Measurements from ENCODE around the gene DBF4B.

Gene DBF4B

GRCh38 chr17:44795928-44796327, 87.5 kb downstream of the DBF4B start:
- Histone ChIP-seq H3K27ac (ENCODE audit: low read depth, low read length) (no peak overlapping the region), H3K4me1 (ENCODE audit: control insufficient read depth, low read length) (no peaks in the 10 kb centered on the region), H3K36me3 (ENCODE audit: control insufficient read depth, low read length) (peaks cover 23% of the 10 kb centered on the region)

DNA sequence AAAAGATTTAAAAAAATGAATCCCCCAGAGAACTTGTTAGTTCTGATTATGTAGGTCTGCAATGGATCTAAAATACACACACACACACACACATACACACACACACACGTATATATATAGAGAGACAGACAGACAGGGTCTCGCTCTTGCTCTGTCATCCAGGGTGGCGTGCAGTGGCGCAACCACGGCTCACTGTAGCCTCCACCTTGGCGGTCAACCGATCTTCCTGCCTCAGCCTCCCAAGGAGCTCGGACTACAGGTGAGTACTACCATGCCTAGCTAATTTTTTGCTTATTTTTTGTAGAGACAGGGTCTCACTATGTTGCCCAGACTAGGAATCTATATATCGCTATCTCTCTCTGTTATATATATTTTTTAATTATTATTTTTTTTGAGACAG, 88.3 kb downstream of the DBF4B start:
- Histone ChIP-seq H3K4me2 (ENCODE audit: low read length) (no peak overlapping the region), H3K79me2 (ENCODE audit: control insufficient read depth, low read length) (no peaks in the 10 kb centered on the region), H3K4me3 (ENCODE audit: low read length) (no peak overlapping the region), H3K9me3 (ENCODE audit: control insufficient read depth, insufficient read depth, low read length) (no peaks in the 10 kb centered on the region), H3K27ac (ENCODE audit: low read depth, low read length) (no peak overlapping the region), H3K4me1 (ENCODE audit: control insufficient read depth, low read length) (no peaks in the 10 kb centered on the region), H3K9me2 (replicated peaks; ENCODE audit: control insufficient read depth, low read length) (no peaks in the 10 kb centered on the region), H3K36me3 (ENCODE audit: control insufficient read depth, low read length) (peaks cover 31% of the 10 kb centered on the region), H3F3A (ENCODE audit: control insufficient read depth, insufficient read depth) (0 out of 2 replicates have a peak, but pooled peaks cover 5% of the 10 kb centered on the region), H4K20me1 (ENCODE audit: control insufficient read depth, insufficient read depth, low read depth, low read length) (0 out of 2 replicates have a peak, but pooled peaks cover 4% of the 10 kb centered on the region), H3K27me3 (ENCODE audit: control insufficient read depth, low read length) (no peaks in the 10 kb centered on the region)
- TF ChIP-seq, protein P1, sequence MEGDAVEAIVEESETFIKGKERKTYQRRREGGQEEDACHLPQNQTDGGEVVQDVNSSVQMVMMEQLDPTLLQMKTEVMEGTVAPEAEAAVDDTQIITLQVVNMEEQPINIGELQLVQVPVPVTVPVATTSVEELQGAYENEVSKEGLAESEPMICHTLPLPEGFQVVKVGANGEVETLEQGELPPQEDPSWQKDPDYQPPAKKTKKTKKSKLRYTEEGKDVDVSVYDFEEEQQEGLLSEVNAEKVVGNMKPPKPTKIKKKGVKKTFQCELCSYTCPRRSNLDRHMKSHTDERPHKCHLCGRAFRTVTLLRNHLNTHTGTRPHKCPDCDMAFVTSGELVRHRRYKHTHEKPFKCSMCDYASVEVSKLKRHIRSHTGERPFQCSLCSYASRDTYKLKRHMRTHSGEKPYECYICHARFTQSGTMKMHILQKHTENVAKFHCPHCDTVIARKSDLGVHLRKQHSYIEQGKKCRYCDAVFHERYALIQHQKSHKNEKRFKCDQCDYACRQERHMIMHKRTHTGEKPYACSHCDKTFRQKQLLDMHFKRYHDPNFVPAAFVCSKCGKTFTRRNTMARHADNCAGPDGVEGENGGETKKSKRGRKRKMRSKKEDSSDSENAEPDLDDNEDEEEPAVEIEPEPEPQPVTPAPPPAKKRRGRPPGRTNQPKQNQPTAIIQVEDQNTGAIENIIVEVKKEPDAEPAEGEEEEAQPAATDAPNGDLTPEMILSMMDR (IDR thresholded peaks at IDR 0.05; ENCODE audit: low read depth, low read length, poor library complexity, severe bottlenecking) = no peak
- no peak for TF ChIP-seq EZH2phosphoT487 (IDR thresholded peaks at IDR 0.05; ENCODE audit: borderline replicate concordance, low read length)

More at GRCh38 chr17:44795928-44796327, 87.5 kb downstream of the DBF4B start:
- TF ChIP-seq EZH2phosphoT487 (IDR thresholded peaks at IDR 0.05; ENCODE audit: borderline replicate concordance, low read length) = no peak
- TF ChIP-seq, protein P1 (IDR thresholded peaks at IDR 0.05; ENCODE audit: low read depth, low read length, poor library complexity, severe bottlenecking) = no peak
- Histone ChIP-seq H3K79me2 (ENCODE audit: control insufficient read depth, low read length) (no peaks in the 10 kb centered on the region), H3K27me3 (ENCODE audit: control insufficient read depth, low read length) (no peaks in the 10 kb centered on the region), H3K9me2 (replicated peaks; ENCODE audit: control insufficient read depth, low read length) (no peaks in the 10 kb centered on the region), H3K4me3 (ENCODE audit: low read length) (no peak overlapping the region), H4K20me1 (ENCODE audit: control insufficient read depth, insufficient read depth, low read depth, low read length) (0 out of 2 replicates have a peak, but pooled peaks cover 4% of the 10 kb centered on the region), H3F3A (ENCODE audit: control insufficient read depth, insufficient read depth) (0 out of 2 replicates have a peak, but pooled peaks cover 5% of the 10 kb centered on the region), H3K9me3 (ENCODE audit: control insufficient read depth, insufficient read depth, low read length) (no peaks in the 10 kb centered on the region), H3K4me2 (ENCODE audit: low read length) (no peak overlapping the region)

- Histone ChIP-seq H4K20me1 (ENCODE audit: control insufficient read depth, insufficient read depth, low read depth, low read length) (0 out of 2 replicates have a peak, but pooled peaks cover 4% of the 10 kb centered on the region), H3F3A (ENCODE audit: control insufficient read depth, insufficient read depth) (0 out of 2 replicates have a peak, but pooled peaks cover 5% of the 10 kb centered on the region), H3K79me2 (ENCODE audit: control insufficient read depth, low read length) (peaks cover 6% of the 10 kb centered on the region; the same call in 1 of the 2 replicates), H3K36me3 (ENCODE audit: control insufficient read depth, low read length) (peaks cover 41% of the 10 kb centered on the region), H3K4me2 (ENCODE audit: low read length) (no peak overlapping the region), H3K4me1 (ENCODE audit: control insufficient read depth, low read length) (no peaks in the 10 kb centered on the region), H3K27me3 (ENCODE audit: control insufficient read depth, low read length) (no peaks in the 10 kb centered on the region), H3K27ac (ENCODE audit: low read depth, low read length) (no peak overlapping the region), H3K4me3 (ENCODE audit: low read length) (no peak overlapping the region), H3K9me3 (ENCODE audit: control insufficient read depth, insufficient read depth, low read length) (no peaks in the 10 kb centered on the region), H3K9me2 (replicated peaks; ENCODE audit: control insufficient read depth, low read length) (no peaks in the 10 kb centered on the region)
- TF ChIP-seq, protein P1 (IDR thresholded peaks at IDR 0.05; ENCODE audit: low read depth, low read length, poor library complexity, severe bottlenecking) = no peak
Observed at GRCh38 chr17:44797802-44798201, 89.3 kb downstream of the DBF4B start.

Data from DOHH2 (cell line).